Endothelial cell of umbilical vein (primary cell): ENCODE measurements around the gene RPIA. TPM values are rescaled to one million over a fixed set of nuclear protein-coding genes. Genes with fewer than 3 reads are reported as not detected.

Source experiments
- BruUV-seq: library from RNA; stranded (reverse); fragments of 400-500 nt; replicated peaks from 2 replicates; lab custom pipeline; 2021; lab: Mats Ljungman, UMichigan
- CTCF ChIA-PET: fragments of 300-600, 350-600 bp; sonication (Branson Sonifier 250); formaldehyde crosslinking; loops from one replicate; lab custom pipeline; 2021; ENCODE audit warnings: antibody characterized with exemption, inconsistent platforms; lab: Charles Lee
- POLR2A ChIA-PET: fragments of 300-600, 350-600 bp; sonication (Branson Sonifier 250); formaldehyde crosslinking; loops from one replicate; lab custom pipeline; 2021; ENCODE audit warnings: antibody characterized with exemption, inconsistent platforms; lab: Charles Lee
- DNase-seq: peaks from one replicate; pipeline ENCODE4 v3.0.0-alpha.2; 2011; ENCODE audit warnings: low read depth, low spot score
- FAIRE-seq: peaks from 2 replicates; lab custom pipeline; 2011; peaks lifted over from hg19 to GRCh38; lab: Jason Lieb, UNC
- H2AFZ ChIP-seq: 2 replicates; pipeline ENCODE4 v1.6.0; 2012; ENCODE audit warnings: low read depth, low read length, control low read depth, inconsistent platforms
- H3K27ac ChIP-seq: 2 replicates; pipeline ENCODE4 v1.5.1; 2011; ENCODE audit warnings: low read depth, mild to moderate bottlenecking, control low read depth, low read length, moderate library complexity; ENCODE audit not compliant: insufficient read depth
- H3K27me3 ChIP-seq, 2 experiments: 2 replicates each; pipeline versions ENCODE4 v1.6.0 to v1.6.1; 2011; ENCODE audit warnings: low read length in 2 of 2, mixed read lengths in 1 of 2; ENCODE audit not compliant: control insufficient read depth in 2 of 2, insufficient read depth in 2 of 2
- H3K36me3 ChIP-seq, 2 experiments: 2 replicates in 1 of 2; 3 replicates in 1 of 2; pipeline ENCODE4 v1.5.1; 2011; ENCODE audit warnings: low read length in 2 of 2, mild to moderate bottlenecking in 1 of 2, moderate library complexity in 1 of 2; ENCODE audit not compliant: control insufficient read depth in 2 of 2, insufficient read depth in 2 of 2; ENCODE audit errors: extremely low read depth in 1 of 2
- H3K4me1 ChIP-seq: 3 replicates; pipeline ENCODE4 v1.5.1; 2011; ENCODE audit warnings: mild to moderate bottlenecking, low read length; ENCODE audit not compliant: control insufficient read depth, insufficient read depth; ENCODE audit errors: extremely low read depth
- H3K4me2 ChIP-seq: 2 replicates; pipeline ENCODE4 v1.6.1; 2011; ENCODE audit warnings: low read length, control low read depth, mixed read lengths; ENCODE audit not compliant: insufficient read depth
- H3K4me3 ChIP-seq, 3 experiments: fragments of 200-600 bp in 1 of 3; sonication (generic), shearing (Covaris generic) in 1 of 3; replicated peaks in 1 of 3; 2 replicates each; pipeline ENCODE4 v1.5.1; 2011 to 2016; ENCODE audit warnings: control low read depth in 3 of 3, low read length in 3 of 3, mild to moderate bottlenecking in 2 of 3, inconsistent platforms in 1 of 3, low read depth in 1 of 3, moderate library complexity in 1 of 3; ENCODE audit not compliant: insufficient read depth in 1 of 3
- H3K79me2 ChIP-seq: 2 replicates; pipeline ENCODE4 v1.6.0; 2012; ENCODE audit warnings: low read length, inconsistent platforms; ENCODE audit not compliant: control insufficient read depth, insufficient read depth
- H3K9ac ChIP-seq: replicated peaks from 2 replicates; pipeline ENCODE3; 2011; ENCODE audit warnings: low read length, control low read depth; ENCODE audit not compliant: insufficient read depth; ENCODE audit errors: extremely low read depth
- H3K9me1 ChIP-seq: replicated peaks from 3 replicates; pipeline ENCODE4 v1.6.0; 2011; ENCODE audit warnings: mild to moderate bottlenecking, low read length; ENCODE audit not compliant: control insufficient read depth, insufficient read depth; ENCODE audit errors: extremely low read depth
- H3K9me3 ChIP-seq: replicated peaks from 2 replicates; pipeline ENCODE4 v1.5.1; 2012; ENCODE audit warnings: low read length, inconsistent platforms; ENCODE audit not compliant: control insufficient read depth, insufficient read depth
- H4K20me1 ChIP-seq: replicated peaks from 2 replicates; pipeline ENCODE3; 2011; ENCODE audit warnings: mild to moderate bottlenecking, low read length; ENCODE audit not compliant: control insufficient read depth, insufficient read depth; ENCODE audit errors: extremely low read depth
- CTCF ChIP-seq, 2 donors: IDR thresholded peaks; 1 replicate in 1 of 2; 2 replicates in 1 of 2; pipeline ENCODE4 v1.5.1; 2011; ENCODE audit warnings: low read length in 2 of 2, mild to moderate bottlenecking in 2 of 2, moderate library complexity in 2 of 2, control low read depth in 1 of 2, inconsistent platforms in 1 of 2, low read depth in 1 of 2; ENCODE audit not compliant: insufficient read depth in 1 of 2; ENCODE audit errors: extremely low read depth in 1 of 2
- EZH2 ChIP-seq: IDR thresholded peaks from 2 replicates; pipeline ENCODE4 v1.6.1; 2012; ENCODE audit warnings: borderline replicate concordance, low read depth, mild to moderate bottlenecking, moderate library complexity, low read length, inconsistent platforms; ENCODE audit not compliant: severe bottlenecking
- FOS ChIP-seq: IDR thresholded peaks from 2 replicates; pipeline ENCODE4 v1.6.1; 2011; ENCODE audit warnings: mild to moderate bottlenecking, low read length, moderate library complexity, borderline replicate concordance; ENCODE audit not compliant: insufficient read depth
- GATA2 ChIP-seq: IDR thresholded peaks from 2 replicates; pipeline ENCODE4 v1.7.0; 2011; ENCODE audit warnings: low read depth, mild to moderate bottlenecking, moderate library complexity, mixed read lengths, low read length; ENCODE audit not compliant: insufficient read length, insufficient read depth
- JUN ChIP-seq: IDR thresholded peaks from 2 replicates; pipeline ENCODE4 v1.6.1; 2011; ENCODE audit warnings: borderline replicate concordance, low read depth; ENCODE audit not compliant: insufficient read length, insufficient read depth
- MAX ChIP-seq: IDR thresholded peaks from 2 replicates; pipeline ENCODE4 v1.6.1; 2011; ENCODE audit not compliant: insufficient read depth, insufficient read length
- MYC ChIP-seq: IDR thresholded peaks from one replicate; pipeline ENCODE4 v1.6.1; 2011; ENCODE audit warnings: mild to moderate bottlenecking, low read depth, low read length
- POLR2A ChIP-seq: IDR thresholded peaks from 2 replicates; pipeline ENCODE4 v1.6.1; 2012; ENCODE audit warnings: low read depth, mild to moderate bottlenecking, control low read depth, low read length
- POLR2AphosphoS5 ChIP-seq: IDR thresholded peaks from 2 replicates; pipeline ENCODE4 v1.6.1; 2012; ENCODE audit warnings: low read depth, mild to moderate bottlenecking, control low read depth, low read length, moderate library complexity; ENCODE audit not compliant: insufficient read depth
- dilution Hi-C: fragments of 300-500 bp; cut with MboI; formaldehyde crosslinking; loops from one replicate; pipeline ENCODE4 v1.15.0; 2019; ENCODE audit warnings: low sequenced_read_pairs; ENCODE audit not compliant: extremely low pct_ligation_motif_present
- intact Hi-C: fragments of 100-400 bp; cut with micrococcal nuclease; formaldehyde crosslinking; loops from one replicate; pipeline ENCODE4 v1.10.0; 2022
- polyA plus RNA-seq, 4 experiments: library from polyadenylated mRNA; depleted of rRNA in 3 of 4; stranded (reverse) in 3 of 4; unstranded in 1 of 4; fragments of >200 nt; gene quantifications; 2 replicates each; pipeline versions ENCODE4 v1.2.1 to v1.2.3, GENCODE V29; 2011 to 2012; ENCODE audit warnings: missing spikeins in 1 of 4
- total RNA-seq: library from RNA; stranded (reverse); gene quantifications from 2 replicates; pipeline ENCODE4 v1.2.3, GENCODE V29; 2021

Gene RPIA
- total and polyA plus RNA-seq, 2 donors (not counting 3 experiments of a cell fraction or from before 2014, with no cell fraction given), result 15.7 to 30.3 TPM

- DNase-seq (no peak), FAIRE-seq (no peak)
Measured at GRCh38 chr2:88735133-88735532, 43.7 kb downstream of the RPIA start.

More at GRCh38 chr2:88735133-88735532, 43.7 kb downstream of the RPIA start:
- no peak overlapping the region for H2AFZ ChIP-seq
- no peaks in the 10 kb centered on the region for H3K9me1 ChIP-seq
- H4K20me1 ChIP-seq, result no peaks in the 10 kb centered on the region
- no peaks in the 10 kb centered on the region for H3K9me3 ChIP-seq
- H3K27ac ChIP-seq, result no peak overlapping the region
- ChIA-PET POLR2A (no interaction called here), CTCF (no interaction called here)
- no TSS peak for BruUV-seq
- dilution Hi-C loops, result no loop called here
- no peaks in the 10 kb centered on the region for H3K27me3 ChIP-seq
- H3K4me3 ChIP-seq, result no peak overlapping the region
- TF ChIP-seq POLR2A (no peak), GATA2 (no peak), MAX (no peak), MYC (no peak), FOS (no peak), POLR2AphosphoS5 (no peak), CTCF (IDR thresholded peaks at IDR 0.05; ENCODE audit: extremely low read depth in 1 of 2, insufficient read depth in 1 of 2, low read depth in 1 of 2, low read length in 2 of 2) (no peak), JUN (no peak), EZH2 (no peak)
- intact Hi-C loops, result no loop called here
- H3K9ac ChIP-seq, result no peak overlapping the region
- no peaks in the 10 kb centered on the region for H3K79me2 ChIP-seq
- no peaks in the 10 kb centered on the region for H3K36me3 ChIP-seq
- no peak overlapping the region for H3K4me2 ChIP-seq
- H3K4me1 ChIP-seq, result peaks cover 40% of the 10 kb centered on the region
